ENCODE results near the gene TMEM106A.
"Not testable (repeated sequence)": the region's sequence is repeated elsewhere in the genome, so short reads cannot be mapped to it uniquely, and the experiment has no call there.

The TMEM106A gene

GRCh38 chr17:43216369-43216761 is 4.7 kb downstream of the TMEM106A start:
- DNase-seq (ENCODE audit: low read depth): no peak

- DNase-seq (ENCODE audit: low read depth): no peak
Measured at GRCh38 chr17:43216762-43217613, 5.3 kb downstream of the TMEM106A start.

- no peak for DNase-seq (ENCODE audit: low read depth)
Measured at GRCh38 chr17:43217614-43218087, 6.0 kb downstream of the TMEM106A start.

- DNase-seq (ENCODE audit: low read depth): no peak
Measured at GRCh38 chr17:43219001-43219400, 7.3 kb downstream of the TMEM106A start.

GRCh38 chr17:43219746-43220380 is 8.2 kb downstream of the TMEM106A start:
- no peak for DNase-seq (ENCODE audit: low read depth)

GRCh38 chr17:43220511-43221125 is 8.9 kb downstream of the TMEM106A start:
- no peak for DNase-seq (ENCODE audit: low read depth)

GRCh38 chr17:43224146-43224705 is 12.6 kb downstream of the TMEM106A start:
- no peak for DNase-seq (ENCODE audit: low read depth)

- DNase-seq (ENCODE audit: low read depth): no peak
Measured at GRCh38 chr17:43226393-43226792, 14.7 kb downstream of the TMEM106A start.

- not testable (repeated sequence) for DNase-seq (ENCODE audit: low read depth)
Measured at GRCh38 chr17:43228020-43228782, 16.5 kb downstream of the TMEM106A start, which contains the start of gene CCDC200. Gene CCDC200, minus strand, starts transcription at chr17:43228623. Its CDS starts 69 bp downstream, at chr17:43228554.

- not testable (repeated sequence) for DNase-seq (ENCODE audit: low read depth)
Measured at GRCh38 chr17:43231205-43232020, 19.7 kb downstream of the TMEM106A start.

- not testable (repeated sequence) for DNase-seq (ENCODE audit: low read depth)
Measured at GRCh38 chr17:43232021-43232699, 20.5 kb downstream of the TMEM106A start.

GRCh38 chr17:43233263-43233662 is 21.6 kb downstream of the TMEM106A start:
- DNase-seq (ENCODE audit: low read depth): not testable (repeated sequence)

GRCh38 chr17:43233877-43234276 is 22.2 kb downstream of the TMEM106A start, which contains the start of gene RNU2-1:
Gene RNU2-1, minus strand, starts transcription at chr17:43233977.
- DNase-seq (ENCODE audit: low read depth): not testable (repeated sequence)

GRCh38 chr17:43239597-43239996 is 27.9 kb downstream of the TMEM106A start:
- not testable (repeated sequence) for DNase-seq (ENCODE audit: low read depth)

- DNase-seq (ENCODE audit: low read depth): not testable (repeated sequence)
Measured at GRCh38 chr17:43240596-43241352, 29.1 kb downstream of the TMEM106A start.

GRCh38 chr17:43246456-43246855 is 34.8 kb downstream of the TMEM106A start:
- DNase-seq (ENCODE audit: low read depth): not testable (repeated sequence)

Measured in activated T-cell treated with anti-CD3 and anti-CD28 coated beads for 1 hour (primary cell).